Uterus (tissue), 2 donors: ENCODE data around the gene INTS1.

ENCODE experiments used
- CTCF ChIP-seq, 4 experiments: fragments of 200-600 bp in 2 of 4; fragments of 450-650 bp in 2 of 4; sonication (generic) in 2 of 4; IDR thresholded peaks; one replicate each; pipeline ENCODE4 v1.5.1; 2016 to 2019; ENCODE audit warnings: antibody characterized with exemption in 4 of 4, mild to moderate bottlenecking in 2 of 4, moderate library complexity in 1 of 4
- POLR2A ChIP-seq, 2 donors: fragments of 450-650 bp; IDR thresholded peaks; one replicate each; pipeline ENCODE4 v1.6.1; 2016; ENCODE audit warnings: antibody characterized with exemption in 2 of 2, mild to moderate bottlenecking in 1 of 2, moderate library complexity in 1 of 2

DNA sequence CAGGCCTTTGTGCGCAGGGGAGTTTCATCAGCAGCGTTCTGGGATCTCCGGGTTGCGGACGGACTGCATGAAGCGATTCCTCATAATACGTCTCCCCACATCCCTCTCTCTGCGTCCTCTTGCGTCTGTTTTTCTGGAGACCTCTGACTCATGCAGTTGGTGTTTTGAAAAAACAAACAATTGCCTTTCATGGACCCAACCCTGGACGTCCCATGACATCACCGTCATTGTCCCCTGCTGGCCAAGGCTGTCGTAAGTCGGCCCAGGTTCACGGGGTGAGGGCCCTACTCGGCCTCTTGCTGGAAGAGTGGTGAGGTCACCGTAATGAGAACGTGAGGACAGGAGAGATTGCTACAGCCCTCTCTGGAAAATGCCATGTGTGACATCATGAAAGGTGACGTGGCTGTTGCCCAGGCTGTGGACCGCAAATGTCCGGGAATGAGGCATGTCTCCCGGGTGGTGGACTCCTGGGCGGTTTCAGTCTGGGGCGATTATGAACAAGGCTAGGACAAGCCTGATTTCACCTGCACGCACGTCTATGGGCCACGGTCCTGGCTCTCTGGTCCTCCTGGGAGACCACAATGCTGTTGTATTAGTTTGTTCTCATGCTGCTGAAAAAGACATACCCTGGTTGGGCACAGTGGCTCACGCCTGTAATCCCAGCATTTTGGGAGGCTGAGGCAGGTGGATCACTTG lies 16.5 kb upstream of the INTS1 start:
- TF ChIP-seq CTCF (IDR thresholded peaks at IDR 0.05) (no peak), POLR2A (IDR thresholded peaks at IDR 0.05) (peak in 1 of 2 donors; percentile 17)
